Activated CD4-positive, alpha-beta T cell treated with anti-CD3 and anti-CD28 coated beads for 4 hours (primary cell): Measurements from ENCODE around the gene KLK1.
"Not testable (repeated sequence)": the region's sequence is repeated elsewhere in the genome, so short reads cannot be mapped to it uniquely, and the experiment has no call there.

Source experiments
- DNase-seq, 2 donors: peaks; one replicate each; pipeline ENCODE4 v3.0.0-alpha.2; 2020

KLK1 gene

GRCh38 chr19:50812474-50812873, 11.1 kb downstream of the KLK1 start:
- DNase-seq, result no peak

- DNase-seq, result not testable (repeated sequence)
Measured at GRCh38 chr19:50811622-50812238, 11.9 kb downstream of the KLK1 start.

- no peak for DNase-seq
Measured at GRCh38 chr19:50808856-50809255, 14.7 kb downstream of the KLK1 start.

- DNase-seq, result peak; percentile 98 to 99
Measured at GRCh38 chr19:50804420-50805272, 18.9 kb downstream of the KLK1 start.

- DNase-seq, result peak in 1 of 2 donors; percentile 45
Measured at GRCh38 chr19:50803633-50804419, 19.8 kb downstream of the KLK1 start.

GRCh38 chr19:50801107-50801506, 22.5 kb downstream of the KLK1 start:
- DNase-seq, result no peak

GRCh38 chr19:50799547-50799851, 24.1 kb downstream of the KLK1 start:
- no peak for DNase-seq

- DNase-seq, result no peak
Measured at GRCh38 chr19:50798659-50799546, 24.7 kb downstream of the KLK1 start.

GRCh38 chr19:50797781-50798658, 25.6 kb downstream of the KLK1 start:
- DNase-seq, result no peak

- no peak for DNase-seq
Measured at GRCh38 chr19:50797429-50797780, 26.2 kb downstream of the KLK1 start.

GRCh38 chr19:50796634-50797428, 26.8 kb downstream of the KLK1 start:
- no peak for DNase-seq

GRCh38 chr19:50796128-50796633, 27.4 kb downstream of the KLK1 start:
- no peak for DNase-seq

- no peak for DNase-seq
Measured at GRCh38 chr19:50795664-50796073, 27.9 kb downstream of the KLK1 start.

GRCh38 chr19:50794876-50795663, 28.5 kb downstream of the KLK1 start:
- DNase-seq, result peak in 1 of 2 donors; percentile 11

GRCh38 chr19:50794074-50794875, 29.3 kb downstream of the KLK1 start:
- DNase-seq, result no peak

GRCh38 chr19:50793558-50794065, 30.0 kb downstream of the KLK1 start:
- DNase-seq, result no peak

- DNase-seq, result no peak
Measured at GRCh38 chr19:50792272-50793250, 31.0 kb downstream of the KLK1 start.
